HEK293T (cell line): Measurements from ENCODE around the gene GSDME.
A peak's percentile ranks its signal among the peaks of the same experiment; 100 is the strongest.

Experiments used
- CTCF ChIA-PET: fragments of 350-600 bp; formaldehyde crosslinking; extraction: SDS; loops from one replicate; lab custom pipeline; 2021; ENCODE audit warnings: antibody characterized with exemption, inconsistent platforms; lab: Yijun Ruan, JAX
- POLR2A ChIA-PET: fragments of 350-600 bp; formaldehyde crosslinking; extraction: SDS; loops from one replicate; lab custom pipeline; 2020; ENCODE audit warnings: antibody characterized with exemption, inconsistent platforms; lab: Yijun Ruan, JAX
- DNase-seq: peaks from one replicate; pipeline ENCODE4 v3.0.0; 2012; ENCODE audit warnings: mixed read lengths; ENCODE audit errors: extremely low spot score
- ARNT ChIP-seq: fragments of 450-650 bp; IDR thresholded peaks from 2 replicates; pipeline ENCODE4 v1.6.1; 2017; ENCODE audit warnings: mild to moderate bottlenecking
- BHLHE40 ChIP-seq: fragments of 450-650 bp; IDR thresholded peaks from 2 replicates; pipeline ENCODE4 v1.6.1; 2016; ENCODE audit warnings: mild to moderate bottlenecking, moderate library complexity, borderline replicate concordance
- CTBP1 ChIP-seq: fragments of 450-650 bp; IDR thresholded peaks from 2 replicates; pipeline ENCODE4 v1.6.1; 2016; ENCODE audit warnings: borderline replicate concordance
- ELF4 ChIP-seq: fragments of 450-650 bp; IDR thresholded peaks from 2 replicates; pipeline ENCODE4 v1.6.1; 2017; ENCODE audit warnings: antibody characterized with exemption
- FOXA1 ChIP-seq: fragments of 450-650 bp; IDR thresholded peaks from 2 replicates; pipeline ENCODE4 v1.6.1; 2016; ENCODE audit warnings: mild to moderate bottlenecking
- FOXK2 ChIP-seq: fragments of 450-650 bp; IDR thresholded peaks from 2 replicates; pipeline ENCODE4 v1.6.1; 2016; ENCODE audit warnings: mild to moderate bottlenecking
- FOXM1 ChIP-seq: fragments of 450-650 bp; IDR thresholded peaks from 2 replicates; pipeline ENCODE4 v1.6.1; 2017; ENCODE audit warnings: mild to moderate bottlenecking, borderline replicate concordance
- HDGF ChIP-seq: fragments of 450-650 bp; IDR thresholded peaks from 2 replicates; pipeline ENCODE4 v1.6.1; 2017; ENCODE audit warnings: antibody characterized with exemption, borderline replicate concordance
- L3MBTL2 ChIP-seq: fragments of 450-650 bp; conservative IDR thresholded peaks from 2 replicates; pipeline ENCODE4 v1.6.1; 2016; ENCODE audit warnings: mild to moderate bottlenecking
- LEF1 ChIP-seq: fragments of 450-650 bp; IDR thresholded peaks from 2 replicates; pipeline ENCODE4 v1.6.1; 2017; ENCODE audit warnings: mild to moderate bottlenecking, borderline replicate concordance
- NFRKB ChIP-seq: fragments of 450-650 bp; IDR thresholded peaks from 2 replicates; pipeline ENCODE4 v1.6.1; 2016; ENCODE audit warnings: mild to moderate bottlenecking, moderate library complexity
- PKNOX1 ChIP-seq: fragments of 450-650 bp; IDR thresholded peaks from 2 replicates; pipeline ENCODE4 v1.6.1; 2016
- SP1 ChIP-seq: fragments of 450-650 bp; IDR thresholded peaks from 2 replicates; pipeline ENCODE4 v1.6.1; 2017
- SUZ12 ChIP-seq: fragments of 450-650 bp; IDR thresholded peaks from 2 replicates; pipeline ENCODE4 v1.6.1; 2016; ENCODE audit warnings: mild to moderate bottlenecking
- TARDBP ChIP-seq: fragments of 450-650 bp; IDR thresholded peaks from 2 replicates; pipeline ENCODE4 v1.6.1; 2016
- ZNF384 ChIP-seq: fragments of 450-650 bp; IDR thresholded peaks from 2 replicates; pipeline ENCODE4 v1.6.1; 2016

Gene GSDME

DNA sequence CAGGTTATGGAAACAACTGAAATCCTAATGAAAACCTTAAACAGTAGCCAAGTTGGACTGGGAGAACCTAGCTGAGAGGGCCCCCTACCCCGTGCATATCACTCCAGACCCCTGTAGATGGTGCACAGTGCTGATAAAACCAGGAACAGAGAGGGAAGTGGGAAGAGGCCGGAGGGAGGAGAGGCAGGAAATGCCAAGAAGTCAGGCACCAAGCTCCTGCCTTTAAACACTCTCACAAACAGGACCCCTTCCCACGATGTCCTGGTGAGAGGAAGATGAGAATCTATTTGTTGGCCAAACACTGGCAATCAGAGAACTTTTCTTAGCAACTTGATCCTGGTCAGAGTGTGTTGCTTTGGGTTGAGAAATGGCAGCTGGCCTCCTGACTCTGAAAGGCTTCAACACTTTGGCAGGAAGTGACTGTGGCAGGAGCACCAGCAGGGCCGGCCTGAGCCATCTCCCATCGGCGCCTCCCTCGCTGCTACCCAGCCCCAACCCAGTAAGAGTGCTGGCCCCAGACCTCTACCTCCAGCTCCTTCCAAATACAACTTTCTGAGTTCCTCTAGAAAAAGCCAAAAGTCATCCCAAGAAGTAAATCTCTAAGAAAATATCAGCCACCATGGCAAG lies 39.5 kb downstream of the GSDME start:
- TF ChIP-seq ZNF384, result no peak
- no peak for TF ChIP-seq FOXM1
- no peak for TF ChIP-seq BHLHE40
- TF ChIP-seq ARNT, result no peak
- TF ChIP-seq SP1, result no peak
- no peak for TF ChIP-seq FOXA1
- TF ChIP-seq CTBP1, result no peak
- no peak for TF ChIP-seq FOXK2
- no peak for TF ChIP-seq HDGF
- TF ChIP-seq ELF4, result no peak
- no peak for TF ChIP-seq NFRKB
- TF ChIP-seq SUZ12, result no peak
- no peak for TF ChIP-seq PKNOX1
- TF ChIP-seq TARDBP, result no peak
- TF ChIP-seq LEF1, result no peak
- no peak for DNase-seq
- CTCF ChIA-PET, result no interaction called here
- POLR2A ChIA-PET, result no interaction called here

GRCh38 chr7:24717247-24717622 lies 40.0 kb downstream of the GSDME start:
- ChIA-PET POLR2A (no interaction called here), CTCF (no interaction called here)
- TF ChIP-seq NFRKB (no peak), CTBP1 (no peak), ARNT (no peak), TARDBP (no peak), HDGF (no peak), PKNOX1 (no peak), LEF1 (no peak), L3MBTL2 (no peak)
- DNase-seq, result no peak

- ChIA-PET POLR2A (no interaction called here), CTCF (interaction anchor here (0.5 to 0.8 kb wide), 2 partner anchors 15 to 63 kb away, joined by 3 to 5 read pairs; no protein-coding TSS in a partner anchor)
- TF ChIP-seq FOXK2 (no peak), TARDBP (no peak), ARNT (no peak), LEF1 (no peak), HDGF (no peak), SP1 (no peak), CTBP1 (no peak), L3MBTL2 (no peak), FOXM1 (no peak), SUZ12 (no peak), ZNF384 (no peak), NFRKB (no peak)
- no peak for DNase-seq
Measured at GRCh38 chr7:24716480-24717246, 40.6 kb downstream of the GSDME start.

- DNase-seq, result peak; percentile 50
- ChIA-PET POLR2A (interaction anchor here (1.1 kb wide), 1 partner anchor 26 kb away, joined by 3 read pairs; no protein-coding TSS in a partner anchor), CTCF (interaction anchor here (0.5 to 0.8 kb wide), 3 partner anchors 15 to 1019 kb away, joined by 3 to 5 read pairs (median 3); no protein-coding TSS in a partner anchor)
- TF ChIP-seq L3MBTL2 (peak; percentile 48), TARDBP (no peak), ELF4 (no peak)
Measured at GRCh38 chr7:24715661-24716479, 41.4 kb downstream of the GSDME start.

DNA sequence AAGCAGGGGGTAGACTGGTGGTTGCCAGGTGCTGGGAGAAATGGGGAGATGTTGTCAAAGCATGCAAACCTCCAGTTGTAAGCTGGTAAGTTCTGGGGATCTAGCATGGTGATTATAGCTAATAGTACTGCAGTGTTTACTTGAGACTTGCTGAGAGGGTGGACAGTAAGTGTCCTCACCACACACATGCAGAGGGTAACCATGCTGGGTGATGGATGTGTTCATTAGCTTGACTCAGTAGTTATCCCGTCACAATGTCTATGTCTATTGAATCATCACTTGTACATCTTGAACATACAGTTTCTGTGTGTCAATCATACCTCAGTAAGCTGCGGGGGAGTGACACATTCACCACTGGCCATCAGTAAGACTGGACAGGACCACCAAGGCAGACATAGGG lies 42.1 kb downstream of the GSDME start:
- ChIA-PET POLR2A (interaction anchor here (1.1 kb wide), 1 partner anchor 26 kb away, joined by 3 read pairs; no protein-coding TSS in a partner anchor), CTCF (interaction anchor here (0.6 kb wide), 1 partner anchor 1018 kb away, joined by 3 read pairs; no protein-coding TSS in a partner anchor)
- TF ChIP-seq FOXK2, result no peak
- no peak for TF ChIP-seq TARDBP
- TF ChIP-seq FOXA1, result no peak
- no peak for TF ChIP-seq HDGF
- no peak for TF ChIP-seq FOXM1
- no peak for TF ChIP-seq LEF1
- TF ChIP-seq ARNT, result no peak
- TF ChIP-seq L3MBTL2, result no peak
- TF ChIP-seq CTBP1, result no peak
- no peak for TF ChIP-seq BHLHE40
- no peak for TF ChIP-seq PKNOX1
- no peak for TF ChIP-seq ZNF384
- TF ChIP-seq SP1, result no peak
- no peak for TF ChIP-seq SUZ12
- TF ChIP-seq NFRKB, result no peak
- no peak for TF ChIP-seq ELF4
- DNase-seq, result no peak

- ChIA-PET CTCF (no interaction called here), POLR2A (no interaction called here)
- no peak for DNase-seq
- TF ChIP-seq ARNT, result no peak
Measured at GRCh38 chr7:24714676-24715010, 42.6 kb downstream of the GSDME start.
